Activated T-cell treated with anti-CD3 and anti-CD28 coated beads, Interleukin-2, amount 50 U/mL, for 1 hour (primary cell): ENCODE results near the gene KCNH4.

Experiments
- DNase-seq: peaks from one replicate; pipeline ENCODE4 v3.0.0-alpha.2; 2020

The KCNH4 gene

GRCh38 chr17:42116705-42117396 is 64.1 kb downstream of the KCNH4 start:
- DNase-seq: peak; percentile 83

DNA sequence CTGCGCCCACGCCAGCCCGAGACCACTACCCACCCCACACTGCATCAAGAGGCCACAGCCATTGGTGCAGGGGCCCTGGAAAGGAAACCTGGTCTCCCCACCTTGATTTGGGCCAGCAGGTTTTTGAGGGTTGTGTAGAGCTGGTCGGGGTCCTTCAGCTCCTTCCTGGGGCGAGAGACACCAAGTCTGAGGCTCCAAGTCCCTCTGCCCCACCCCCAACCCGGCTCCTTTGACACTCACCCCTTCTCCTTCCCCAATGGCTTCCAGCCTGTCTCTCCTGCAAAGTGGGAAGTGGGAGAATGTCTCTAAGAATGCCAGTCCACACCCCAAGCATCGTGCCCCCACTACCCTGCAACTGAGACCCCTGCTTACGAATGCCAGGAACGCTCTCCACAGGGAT is 66.8 kb downstream of the KCNH4 start:
- DNase-seq: no peak

DNA sequence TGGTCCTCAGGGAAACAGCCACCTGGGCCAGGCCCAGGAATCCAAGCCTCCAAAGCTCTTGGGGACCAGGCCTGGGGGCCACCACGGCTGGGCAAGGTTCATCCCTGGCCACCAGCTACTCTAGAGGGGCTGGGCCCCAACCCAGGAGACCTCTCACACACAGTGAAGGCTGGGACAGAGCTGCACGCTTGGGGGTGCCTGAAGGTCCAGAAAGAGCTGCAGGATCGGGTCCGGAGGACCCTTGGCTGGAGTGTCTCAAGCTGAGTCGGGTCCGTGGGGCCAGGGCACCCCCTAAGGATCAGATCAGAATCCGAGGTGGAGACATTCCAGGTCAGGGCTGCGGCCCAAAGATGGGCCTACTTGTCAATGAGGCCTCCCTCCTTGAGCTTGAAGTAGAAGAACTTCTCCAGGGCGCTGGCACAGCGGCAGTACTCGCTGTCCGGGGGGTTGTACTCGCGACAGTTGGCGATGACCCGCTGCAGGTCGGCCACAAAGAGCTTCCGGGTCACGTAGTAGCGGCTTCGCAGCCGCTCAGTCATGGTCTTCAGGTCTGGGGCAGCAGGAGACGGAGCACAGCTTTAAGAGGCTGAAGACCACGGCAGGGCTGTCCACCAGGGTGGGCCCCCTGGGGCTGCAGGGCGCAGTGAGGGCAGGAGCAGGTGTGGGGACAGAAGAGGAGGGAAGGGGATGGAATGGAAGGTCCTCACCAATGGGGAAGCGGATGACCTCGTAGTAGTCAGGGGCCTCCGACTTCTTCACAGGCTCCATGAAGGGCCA is 67.5 kb downstream of the KCNH4 start:
- no peak for DNase-seq

DNA sequence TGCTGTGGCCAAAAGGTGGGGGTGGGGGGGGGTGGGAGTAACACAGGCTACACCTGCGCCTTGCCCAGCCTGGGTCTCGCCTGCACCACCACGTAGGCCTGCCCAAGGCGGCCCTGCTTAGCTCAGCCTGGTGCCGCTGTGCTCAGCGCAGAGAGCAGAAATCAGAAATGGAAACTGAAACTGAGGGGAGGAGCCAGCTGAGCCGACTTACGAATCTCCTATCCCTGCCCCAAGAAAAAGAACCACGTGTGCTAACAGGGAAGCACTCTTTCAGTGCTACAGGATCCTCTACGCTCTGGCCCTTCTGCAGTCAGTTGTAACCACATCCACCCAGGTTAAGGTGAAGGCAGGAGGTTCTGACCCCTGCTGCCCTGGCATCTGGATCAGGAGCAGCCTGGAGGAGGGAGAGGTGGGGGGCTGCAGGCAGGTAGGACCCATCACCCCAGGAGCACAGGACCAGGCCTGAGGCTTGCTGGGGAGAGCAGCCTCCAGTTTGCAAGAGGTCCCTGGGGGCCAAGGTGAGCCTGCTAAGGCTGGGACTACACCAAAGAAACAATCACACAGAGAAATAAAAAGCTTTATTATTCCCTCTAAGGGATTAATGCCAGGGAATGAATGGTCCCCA is 68.3 kb downstream of the KCNH4 start, which contains the start of gene DHX58:
TSS of gene DHX58 (minus strand) at position 163 of the 625 bp plus-strand sequence. CDS start 822 bp downstream, outside the sequence.
- peak; percentile 73 for DNase-seq

GRCh38 chr17:42111871-42112551 is 68.9 kb downstream of the KCNH4 start:
- no peak for DNase-seq

GRCh38 chr17:42111265-42111636 is 69.7 kb downstream of the KCNH4 start:
- DNase-seq: no peak

DNA sequence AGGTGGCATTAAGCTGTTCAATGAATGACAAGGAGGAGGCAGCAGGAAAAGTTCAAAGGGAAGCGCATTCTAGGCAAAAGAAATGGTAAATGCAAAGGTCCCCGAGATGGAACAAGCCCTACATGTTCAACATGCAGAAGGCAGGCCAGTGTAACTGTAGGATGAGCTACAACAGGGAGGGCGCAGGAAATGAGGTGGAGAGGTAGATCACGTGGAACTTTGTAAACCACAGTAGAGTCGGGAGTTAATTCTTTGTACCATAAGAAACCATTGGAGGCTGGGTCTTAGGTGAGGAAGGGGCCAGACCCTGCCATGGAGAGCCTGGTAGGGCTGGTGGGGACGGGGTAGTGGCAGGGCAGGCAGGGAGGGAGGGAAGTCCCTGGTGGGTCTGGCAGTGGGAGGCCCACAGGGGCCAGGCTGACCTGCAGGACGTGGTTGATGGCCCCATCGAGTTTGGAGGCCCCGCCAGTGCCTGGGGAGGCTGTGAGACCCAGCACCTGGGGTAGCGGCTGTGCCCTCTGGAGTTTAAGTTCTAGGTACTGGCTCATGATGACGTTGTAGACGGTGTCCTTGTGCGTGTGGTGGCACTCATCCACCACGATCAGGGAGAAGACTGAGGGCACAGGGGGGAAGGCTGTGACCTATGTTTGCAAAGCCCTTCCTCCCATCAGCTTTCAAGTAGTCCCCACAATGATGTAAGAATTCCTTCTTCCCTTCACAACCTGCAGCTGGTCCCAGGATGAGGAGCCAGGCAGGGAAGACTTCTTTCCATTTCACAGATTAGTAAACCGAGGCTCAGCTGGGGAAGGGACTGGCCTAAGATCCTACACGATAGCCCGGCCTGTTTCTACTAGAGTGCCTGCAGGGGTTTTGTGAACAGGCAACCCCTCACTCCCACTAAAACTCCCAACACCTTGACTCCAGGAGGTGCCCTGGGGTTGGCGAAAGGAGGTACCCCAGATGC is 70.4 kb downstream of the KCNH4 start:
- no peak for DNase-seq

GRCh38 chr17:42109086-42109485 is 71.9 kb downstream of the KCNH4 start:
- no peak for DNase-seq

- DNase-seq: peak; percentile 97
Observed at GRCh38 chr17:42107597-42108576, 73.1 kb downstream of the KCNH4 start.

- no peak for DNase-seq
Observed at GRCh38 chr17:42107124-42107523, 73.8 kb downstream of the KCNH4 start.
